ENCODE results near the gene GAL3ST2. TPM values are rescaled to one million over a fixed set of nuclear protein-coding genes. Genes with fewer than 3 reads are reported as not detected.

Gene GAL3ST2
- total and polyA plus RNA-seq, 4 donors, result 0.40 TPM; not detected in 3

DNA sequence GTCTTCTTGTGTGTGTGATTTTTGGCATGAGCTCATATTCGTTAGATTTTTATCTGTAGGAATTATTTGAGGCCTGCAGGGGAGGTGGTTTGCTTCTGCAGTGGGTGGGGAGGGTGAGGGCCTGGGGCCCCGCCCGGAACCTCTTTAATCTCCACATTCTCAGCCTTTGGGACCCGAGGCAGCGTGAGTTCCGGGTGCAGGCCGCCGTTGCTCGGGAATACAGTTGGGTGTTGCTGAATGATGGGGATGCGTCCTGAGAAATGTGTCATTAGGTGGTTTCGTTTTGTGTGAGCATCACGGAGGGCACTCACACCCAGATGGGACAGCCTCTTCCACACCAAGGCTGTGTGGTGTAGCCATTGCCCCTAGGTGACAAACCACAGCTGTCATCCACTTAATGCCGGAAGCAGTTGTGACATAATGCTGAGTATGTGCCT lies 13.7 kb upstream of the GAL3ST2 start:
- H3K27me3 ChIP-seq (ENCODE audit: control insufficient read depth in 3 of 3, insufficient read depth in 3 of 3, low read length in 2 of 3), result no peaks in the 10 kb centered on the region
- ATAC-seq (ENCODE audit: insufficient read depth, low FRiP score), result peak; percentile 34
- peaks cover 0 to 4% (median 0%) of the 10 kb centered on the region in 4 donors for H3K9me3 ChIP-seq (ENCODE audit: control insufficient read depth in 4 of 4, insufficient read depth in 3 of 4, low read length in 3 of 4)
- TF ChIP-seq, protein P1, sequence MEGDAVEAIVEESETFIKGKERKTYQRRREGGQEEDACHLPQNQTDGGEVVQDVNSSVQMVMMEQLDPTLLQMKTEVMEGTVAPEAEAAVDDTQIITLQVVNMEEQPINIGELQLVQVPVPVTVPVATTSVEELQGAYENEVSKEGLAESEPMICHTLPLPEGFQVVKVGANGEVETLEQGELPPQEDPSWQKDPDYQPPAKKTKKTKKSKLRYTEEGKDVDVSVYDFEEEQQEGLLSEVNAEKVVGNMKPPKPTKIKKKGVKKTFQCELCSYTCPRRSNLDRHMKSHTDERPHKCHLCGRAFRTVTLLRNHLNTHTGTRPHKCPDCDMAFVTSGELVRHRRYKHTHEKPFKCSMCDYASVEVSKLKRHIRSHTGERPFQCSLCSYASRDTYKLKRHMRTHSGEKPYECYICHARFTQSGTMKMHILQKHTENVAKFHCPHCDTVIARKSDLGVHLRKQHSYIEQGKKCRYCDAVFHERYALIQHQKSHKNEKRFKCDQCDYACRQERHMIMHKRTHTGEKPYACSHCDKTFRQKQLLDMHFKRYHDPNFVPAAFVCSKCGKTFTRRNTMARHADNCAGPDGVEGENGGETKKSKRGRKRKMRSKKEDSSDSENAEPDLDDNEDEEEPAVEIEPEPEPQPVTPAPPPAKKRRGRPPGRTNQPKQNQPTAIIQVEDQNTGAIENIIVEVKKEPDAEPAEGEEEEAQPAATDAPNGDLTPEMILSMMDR (IDR thresholded peaks at IDR 0.05; ENCODE audit: control extremely low read depth, extremely low read depth), result no peak
- H3K4me1 ChIP-seq (ENCODE audit: control insufficient read depth in 5 of 5, insufficient read depth in 5 of 5, low read length in 5 of 5), result peaks cover 0 to 10% (median 0%) of the 10 kb centered on the region in 5 donors
- peaks cover 0 to 12% (median 5%) of the 10 kb centered on the region in 4 donors for H3K36me3 ChIP-seq (ENCODE audit: control insufficient read depth in 4 of 4, insufficient read depth in 4 of 4, low read length in 4 of 4)
- DNase-seq, result peak in 2 of 3 donors; percentile 27 to 48
- 76 to 77% methylated on average over 13 of the region's 13 CpGs for WGBS, 2 donors
- H3K9ac ChIP-seq (ENCODE audit: insufficient read depth in 1 of 2, low read length in 2 of 2), result peak overlapping the region in 1 of 2 donors; percentile 11
- no peak overlapping the region for H3K4me3 ChIP-seq
- H3K27ac ChIP-seq (ENCODE audit: low read depth in 1 of 2, low read length in 1 of 2), result no peak overlapping the region

DNA sequence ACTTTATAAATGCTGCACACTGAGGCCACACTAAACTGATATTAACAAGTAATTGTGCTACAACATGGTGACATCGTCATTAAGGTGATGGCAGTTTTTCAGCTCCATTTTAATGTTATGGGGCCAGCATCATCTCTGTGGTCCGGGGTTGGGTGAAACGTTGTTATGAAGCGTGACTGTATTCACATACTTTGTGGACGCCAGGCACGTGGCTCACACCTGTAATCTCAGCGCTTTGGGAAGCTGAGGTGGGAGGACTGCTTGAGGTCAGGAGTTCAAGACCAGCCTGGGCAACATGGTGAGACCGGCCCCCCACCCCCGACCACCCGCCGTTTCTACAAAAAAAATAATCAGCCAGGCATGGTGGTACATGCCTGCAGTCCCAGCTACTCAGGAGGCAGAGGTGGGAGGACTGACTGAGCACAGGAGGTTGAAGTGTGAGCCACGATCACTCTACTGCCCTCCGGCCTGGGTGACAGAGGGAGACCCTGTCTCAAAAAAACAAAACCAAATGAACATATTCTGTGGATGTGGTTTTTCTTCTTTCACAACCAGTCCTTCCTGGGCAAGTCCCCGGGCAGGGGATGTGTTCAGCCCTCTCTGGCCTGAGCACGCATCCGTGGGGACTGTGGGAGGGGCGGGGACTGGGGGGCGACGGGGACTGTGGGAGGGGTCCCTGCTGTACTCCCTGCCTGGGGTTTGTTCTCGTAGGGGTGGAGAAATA lies 12.9 kb upstream of the GAL3ST2 start:
- no peak overlapping the region for H3K27ac ChIP-seq (ENCODE audit: low read depth in 1 of 2, low read length in 1 of 2)
- no peaks in the 10 kb centered on the region for H3K27me3 ChIP-seq (ENCODE audit: control insufficient read depth in 3 of 3, insufficient read depth in 3 of 3, low read length in 2 of 3)
- no peak overlapping the region for H3K4me3 ChIP-seq
- DNase-seq (no peak), ATAC-seq (ENCODE audit: insufficient read depth, low FRiP score) (no peak)
- TF ChIP-seq, protein P1 (IDR thresholded peaks at IDR 0.05; ENCODE audit: control extremely low read depth, extremely low read depth), result no peak
- WGBS, 2 donors, result 61 to 78% methylated on average over 20 of the region's 20 CpGs
- H3K4me1 ChIP-seq (ENCODE audit: control insufficient read depth in 5 of 5, insufficient read depth in 5 of 5, low read length in 5 of 5), result peaks cover 0 to 10% (median 0%) of the 10 kb centered on the region in 5 donors
- H3K9ac ChIP-seq (ENCODE audit: insufficient read depth in 1 of 2, low read length in 2 of 2), result no peak overlapping the region
- H3K9me3 ChIP-seq (ENCODE audit: control insufficient read depth in 4 of 4, insufficient read depth in 3 of 4, low read length in 3 of 4), result peaks cover 0 to 4% (median 0%) of the 10 kb centered on the region in 4 donors
- peaks cover 0 to 12% (median 7%) of the 10 kb centered on the region in 4 donors for H3K36me3 ChIP-seq (ENCODE audit: control insufficient read depth in 4 of 4, insufficient read depth in 4 of 4, low read length in 4 of 4)

DNA sequence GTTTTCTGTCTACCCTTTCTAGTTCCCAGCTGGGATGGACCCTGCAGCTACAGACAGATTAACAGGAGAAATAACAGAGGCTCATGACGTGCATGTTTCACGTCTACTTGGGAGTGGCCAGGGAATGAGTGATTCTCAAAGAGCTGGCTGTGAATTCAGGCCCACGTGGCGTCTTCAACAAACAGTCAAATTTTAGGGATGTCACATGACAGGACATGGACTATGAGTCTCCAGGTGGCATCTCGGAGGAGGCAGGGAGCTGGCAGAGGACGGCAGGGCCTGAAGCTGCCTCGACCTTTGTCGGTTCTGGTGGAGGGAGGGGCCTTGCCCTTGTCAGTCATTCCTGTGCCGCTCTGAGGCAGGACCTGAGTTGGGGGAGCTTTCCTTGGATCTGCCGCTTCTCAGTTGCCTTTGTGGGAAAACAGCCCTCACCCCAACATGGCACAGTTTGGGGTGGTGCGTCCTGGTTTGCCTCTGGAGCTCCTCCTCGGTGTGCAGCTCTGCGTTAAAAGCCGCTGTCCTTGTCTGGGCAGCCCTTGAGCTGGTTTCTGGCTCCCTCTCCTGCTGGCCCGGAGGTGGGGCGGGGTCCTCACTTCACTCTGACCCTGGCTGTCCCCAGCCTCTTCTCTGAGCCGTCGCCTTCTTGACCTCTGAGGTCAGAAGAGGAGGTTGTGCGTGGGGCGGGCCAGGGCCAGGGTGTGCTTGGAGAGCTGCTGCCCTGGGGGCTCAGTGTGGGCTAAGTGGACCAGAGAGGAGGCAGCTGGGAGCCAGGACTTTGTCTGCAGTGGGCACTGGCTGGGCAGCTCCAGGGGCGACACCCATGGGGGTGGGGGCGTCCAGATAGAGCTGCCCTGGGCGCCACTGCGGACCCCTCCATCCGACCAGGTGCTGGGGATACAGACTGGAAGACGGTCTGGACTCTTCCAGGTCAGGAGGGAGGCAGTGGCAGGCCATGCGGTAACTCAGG lies 12.1 kb upstream of the GAL3ST2 start:
- peak in 1 of 3 donors; percentile 12 for DNase-seq
- H3K36me3 ChIP-seq (ENCODE audit: control insufficient read depth in 4 of 4, insufficient read depth in 4 of 4, low read length in 4 of 4), result peaks cover 0 to 11% (median 7%) of the 10 kb centered on the region in 4 donors
- WGBS, 2 donors, result 85 to 90% methylated on average over 27 of the region's 27 CpGs

More for the DNA sequence above, 12.1 kb upstream of the GAL3ST2 start:
- H3K9ac ChIP-seq (ENCODE audit: insufficient read depth in 1 of 2, low read length in 2 of 2), result no peak overlapping the region
- peaks cover 0 to 4% (median 0%) of the 10 kb centered on the region in 4 donors for H3K9me3 ChIP-seq (ENCODE audit: control insufficient read depth in 4 of 4, insufficient read depth in 3 of 4, low read length in 3 of 4)
- no peaks in the 10 kb centered on the region for H3K27me3 ChIP-seq (ENCODE audit: control insufficient read depth in 3 of 3, insufficient read depth in 3 of 3, low read length in 2 of 3)
- peaks cover 0 to 10% (median 0%) of the 10 kb centered on the region in 5 donors for H3K4me1 ChIP-seq (ENCODE audit: control insufficient read depth in 5 of 5, insufficient read depth in 5 of 5, low read length in 5 of 5)
- TF ChIP-seq, protein P1 (IDR thresholded peaks at IDR 0.05; ENCODE audit: control extremely low read depth, extremely low read depth), result no peak
- H3K4me3 ChIP-seq, result no peak overlapping the region
- H3K27ac ChIP-seq (ENCODE audit: low read depth in 1 of 2, low read length in 1 of 2), result no peak overlapping the region
- ATAC-seq (ENCODE audit: insufficient read depth, low FRiP score), result no peak
